ENCODE results near the gene ERBB4. TPM values are rescaled to one million over a fixed set of nuclear protein-coding genes. Genes with fewer than 3 reads are reported as not detected.

The ERBB4 gene
- total RNA-seq, 1 donor from 2014 or later = 1.2 TPM

GRCh38 chr2:211948932-211949331 is 589.7 kb downstream of the ERBB4 start:
- Histone ChIP-seq H3K4me3 (ENCODE audit: insufficient read depth, low read depth, low read length) (no peak overlapping the region), H3K9ac (ENCODE audit: low read length) (no peak overlapping the region), H3K27me3 (ENCODE audit: insufficient read depth, low read length) (no peaks in the 10 kb centered on the region), H3K36me3 (ENCODE audit: insufficient read depth, low read length) (no peaks in the 10 kb centered on the region), H2AFZ (ENCODE audit: low read depth, low read length) (no peak overlapping the region), H3K4me2 (ENCODE audit: low read length) (no peak overlapping the region), H3K4me1 (ENCODE audit: insufficient read depth, low read length) (no peaks in the 10 kb centered on the region), H3K79me2 (ENCODE audit: insufficient read depth, low read length) (no peaks in the 10 kb centered on the region), H3K27ac (ENCODE audit: low read depth, low read length) (no peak overlapping the region), H4K20me1 (ENCODE audit: insufficient read depth, low read length) (no peaks in the 10 kb centered on the region), H3K9me3 (ENCODE audit: insufficient read depth, low read depth, low read length) (no peaks in the 10 kb centered on the region)
- no peak for FAIRE-seq
- Mint-ChIP-seq H3K9me3 (ENCODE audit: unreplicated experiment) (no peaks in the 10 kb centered on the region), H3K27ac (ENCODE audit: unreplicated experiment) (no peak overlapping the region), H3K36me3 (ENCODE audit: low read depth, unreplicated experiment) (no peaks in the 10 kb centered on the region), H3K4me1 (ENCODE audit: low read depth, unreplicated experiment) (no peaks in the 10 kb centered on the region), H3K4me3 (ENCODE audit: unreplicated experiment) (no peak overlapping the region), H3K27me3 (ENCODE audit: low read depth, unreplicated experiment) (no peaks in the 10 kb centered on the region)
- DNase-seq (ENCODE audit: low read depth) = no peak
- TF ChIP-seq CTCF (IDR thresholded peaks at IDR 0.05; ENCODE audit: insufficient read depth, low read depth, low read length) (no peak), EZH2 (IDR thresholded peaks at IDR 0.05; ENCODE audit: insufficient read depth, low read length) (no peak)

- Histone ChIP-seq H3K9ac (ENCODE audit: low read length) (no peak overlapping the region), H3K4me3 (ENCODE audit: insufficient read depth, low read depth, low read length) (no peak overlapping the region), H4K20me1 (ENCODE audit: insufficient read depth, low read length) (no peaks in the 10 kb centered on the region), H3K27ac (ENCODE audit: low read depth, low read length) (no peak overlapping the region), H3K4me1 (ENCODE audit: insufficient read depth, low read length) (no peaks in the 10 kb centered on the region), H3K4me2 (ENCODE audit: low read length) (no peak overlapping the region), H3K27me3 (ENCODE audit: insufficient read depth, low read length) (no peaks in the 10 kb centered on the region), H3K79me2 (ENCODE audit: insufficient read depth, low read length) (no peaks in the 10 kb centered on the region), H3K36me3 (ENCODE audit: insufficient read depth, low read length) (no peaks in the 10 kb centered on the region), H3K9me3 (ENCODE audit: insufficient read depth, low read depth, low read length) (no peaks in the 10 kb centered on the region), H2AFZ (ENCODE audit: low read depth, low read length) (no peak overlapping the region)
- TF ChIP-seq CTCF (IDR thresholded peaks at IDR 0.05; ENCODE audit: insufficient read depth, low read depth, low read length) (no peak), EZH2 (IDR thresholded peaks at IDR 0.05; ENCODE audit: insufficient read depth, low read length) (no peak)
- Mint-ChIP-seq H3K27me3 (ENCODE audit: low read depth, unreplicated experiment) (no peaks in the 10 kb centered on the region), H3K4me1 (ENCODE audit: low read depth, unreplicated experiment) (no peaks in the 10 kb centered on the region), H3K36me3 (ENCODE audit: low read depth, unreplicated experiment) (no peaks in the 10 kb centered on the region), H3K27ac (ENCODE audit: unreplicated experiment) (no peak overlapping the region), H3K4me3 (ENCODE audit: unreplicated experiment) (no peak overlapping the region), H3K9me3 (ENCODE audit: unreplicated experiment) (no peaks in the 10 kb centered on the region)
- FAIRE-seq (no peak), DNase-seq (ENCODE audit: low read depth) (no peak)
Observed at GRCh38 chr2:211946960-211947359, 591.6 kb downstream of the ERBB4 start.

GRCh38 chr2:211944572-211944971 is 594.0 kb downstream of the ERBB4 start:
- DNase-seq (ENCODE audit: low read depth) (no peak), FAIRE-seq (no peak)
- H3K36me3 ChIP-seq (ENCODE audit: insufficient read depth, low read length) = no peaks in the 10 kb centered on the region
- Mint-ChIP-seq H3K27ac (ENCODE audit: unreplicated experiment) (no peak overlapping the region), H3K9me3 (ENCODE audit: unreplicated experiment) (no peaks in the 10 kb centered on the region), H3K36me3 (ENCODE audit: low read depth, unreplicated experiment) (no peaks in the 10 kb centered on the region), H3K4me1 (ENCODE audit: low read depth, unreplicated experiment) (no peaks in the 10 kb centered on the region), H3K4me3 (ENCODE audit: unreplicated experiment) (no peak overlapping the region), H3K27me3 (ENCODE audit: low read depth, unreplicated experiment) (no peaks in the 10 kb centered on the region)
- no peak overlapping the region for H3K9ac ChIP-seq (ENCODE audit: low read length)
- H4K20me1 ChIP-seq (ENCODE audit: insufficient read depth, low read length) = no peaks in the 10 kb centered on the region
- no peak overlapping the region for H3K4me2 ChIP-seq (ENCODE audit: low read length)
- H3K4me1 ChIP-seq (ENCODE audit: insufficient read depth, low read length) = no peaks in the 10 kb centered on the region
- H3K27me3 ChIP-seq (ENCODE audit: insufficient read depth, low read length) = no peaks in the 10 kb centered on the region
- H3K79me2 ChIP-seq (ENCODE audit: insufficient read depth, low read length) = no peaks in the 10 kb centered on the region
- H3K9me3 ChIP-seq (ENCODE audit: insufficient read depth, low read depth, low read length) = no peaks in the 10 kb centered on the region
- TF ChIP-seq EZH2 (IDR thresholded peaks at IDR 0.05; ENCODE audit: insufficient read depth, low read length) (no peak), CTCF (IDR thresholded peaks at IDR 0.05; ENCODE audit: insufficient read depth, low read depth, low read length) (no peak)
- no peak overlapping the region for H3K27ac ChIP-seq (ENCODE audit: low read depth, low read length)
- no peak overlapping the region for H2AFZ ChIP-seq (ENCODE audit: low read depth, low read length)
- H3K4me3 ChIP-seq (ENCODE audit: insufficient read depth, low read depth, low read length) = no peak overlapping the region

Data from astrocyte (in vitro differentiated cells and primary cell).